H1 (cell line): ENCODE data around the gene NDUFS4. TPM values are rescaled to one million over a fixed set of nuclear protein-coding genes. Genes with fewer than 3 reads are reported as not detected.

Experiments used
- GABPA ChIP-seq: IDR thresholded peaks from 2 replicates; pipeline ENCODE4 v1.6.1; 2011; ENCODE audit warnings: mild to moderate bottlenecking, low read length, moderate library complexity, borderline replicate concordance; ENCODE audit not compliant: insufficient read depth
- JUN ChIP-seq: IDR thresholded peaks from 2 replicates; pipeline ENCODE4 v1.6.1; 2011; ENCODE audit warnings: low read depth, mild to moderate bottlenecking, improper control_type of control experiment, low read length
- KDM5A ChIP-seq: fragments of 200-600 bp; IDR thresholded peaks from 2 replicates; pipeline ENCODE4 v1.7.1; 2012; ENCODE audit warnings: mild to moderate bottlenecking, low read length, inconsistent platforms, mixed read lengths
- ZNF274 ChIP-seq: IDR thresholded peaks from 2 replicates; pipeline ENCODE4 v1.7.0; 2012; ENCODE audit warnings: low read length, borderline replicate concordance; ENCODE audit errors: extremely low read depth
- polyA plus RNA-seq, 7 experiments: library from polyadenylated mRNA; depleted of rRNA in 3 of 7; stranded (reverse) in 5 of 7; unstranded in 2 of 7; fragments of >200 nt in 5 of 7; fragments of 200-250 nt in 2 of 7; gene quantifications; 1 replicate in 5 of 7; 2 replicates in 1 of 7; 4 replicates in 1 of 7; pipeline versions ENCODE4 v1.2.1 to v1.2.3, GENCODE V29; 2011 to 2013; ENCODE audit warnings: missing spikeins in 2 of 7, mixed read lengths in 2 of 7
- total RNA-seq: library from RNA; stranded (reverse); fragmentation: NEBNext Ultra II Directional; extraction: Animal tissue kit (Norgen Biotek cat#: 25700); gene quantifications from 2 replicates; pipeline ENCODE4 v1.2.1, GENCODE V29; 2021

NDUFS4 gene
- total and polyA plus RNA-seq, 2 of the 8 experiments (the other 6 are each of a cell fraction or from before 2014, with no cell fraction given): 74.6 to 75.9 TPM

DNA sequence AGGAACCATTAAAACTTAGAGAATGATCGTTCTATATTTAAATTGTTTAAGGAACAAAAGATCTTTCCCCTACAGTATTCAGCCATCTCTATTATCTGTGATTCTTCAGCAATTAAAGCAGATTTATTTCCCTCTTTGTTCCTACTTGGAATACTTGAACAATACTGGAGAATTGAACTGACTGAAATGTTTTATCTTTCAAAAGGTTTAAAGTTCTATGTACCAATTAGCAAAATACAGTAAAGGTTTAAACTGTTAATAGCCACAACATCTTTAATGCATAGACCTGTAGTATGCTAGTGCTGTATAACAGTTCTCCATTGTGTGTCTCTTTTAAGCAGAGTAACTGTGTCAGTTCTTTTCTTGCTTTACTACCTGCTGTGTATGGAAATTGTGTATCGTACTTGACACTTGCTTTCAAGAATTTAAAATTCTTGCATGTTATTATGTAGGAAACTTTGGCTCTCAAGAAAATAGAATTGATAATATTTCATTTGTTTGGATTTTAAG lies 54.0 kb downstream of the NDUFS4 start (continued):
- TF ChIP-seq ZNF274 (no peak), KDM5A (no peak), JUN (no peak), GABPA (no peak)
